HCT116 (cell line): ENCODE results near the gene TMEM59L. TPM values are rescaled to one million over a fixed set of nuclear protein-coding genes. Genes with fewer than 3 reads are reported as not detected.

ENCODE experiments used
- ATAC-seq: fragments of 200-7000 bp; cut with Tn5 transposase; 2 replicates; pipeline ENCODE4 v1.9.1; 2020; ENCODE audit warnings: mild to moderate bottlenecking, moderate library complexity
- BruUV-seq: library from RNA; stranded (reverse); fragments of 400-500 nt; replicated peaks from 2 replicates; lab custom pipeline; 2021; lab: Mats Ljungman, UMichigan
- CTCF ChIA-PET: fragments of 300-600 bp; sonication (Branson Sonifier 250); formaldehyde crosslinking; loops from one replicate; lab custom pipeline; 2021; ENCODE audit warnings: antibody characterized with exemption; lab: Charles Lee
- POLR2A ChIA-PET: fragments of 300-600, 350-600 bp; sonication (Branson Sonifier 250); formaldehyde crosslinking; loops from one replicate; lab custom pipeline; 2021; ENCODE audit warnings: antibody characterized with exemption; lab: Charles Lee
- RAD21 ChIA-PET, 2 experiments: fragments of 300-600 bp; sonication (Branson Sonifier 250); formaldehyde crosslinking; loops; one replicate each; lab custom pipeline; 2023; ENCODE audit warnings: low total read pairs in 2 of 2; ENCODE audit not compliant: uncharacterized antibody in 2 of 2, unreplicated experiment in 2 of 2, low non-redundant PET in 1 of 2; lab: Charles Lee
- DNase-seq: peaks from one replicate; pipeline ENCODE4 v3.0.0-alpha.2; 2010; ENCODE audit warnings: low read depth, low spot score
- H2AFZ ChIP-seq: fragments of 200-600 bp; shearing (Covaris generic), sonication (generic); 2 replicates; pipeline ENCODE4 v1.6.1; 2017; ENCODE audit warnings: low read depth, mixed run types, mixed read lengths, antibody characterized with exemption, low read length; ENCODE audit not compliant: poor library complexity, severe bottlenecking
- H3K27ac ChIP-seq: 2 replicates; pipeline ENCODE4 v1.5.1; 2012; ENCODE audit warnings: low read depth, low read length
- H3K27me3 ChIP-seq: fragments of 200-600 bp; sonication (generic); 2 replicates; pipeline ENCODE4 v1.6.1; 2016; ENCODE audit warnings: mixed run types, low read length, mixed read lengths; ENCODE audit not compliant: insufficient read depth
- H3K36me3 ChIP-seq, 2 experiments: fragments of 200-500 bp in 1 of 2; fragments of 200-600 bp in 1 of 2; sonication (Bioruptor generic) in 1 of 2; sonication (generic) in 1 of 2; 2 replicates each; pipeline versions ENCODE4 v1.5.1 to v1.6.1; 2014 to 2016; ENCODE audit warnings: low read length in 2 of 2, inconsistent platforms in 1 of 2, mixed read lengths in 1 of 2, mixed run types in 1 of 2; ENCODE audit not compliant: insufficient read depth in 2 of 2, control insufficient read depth in 1 of 2
- H3K4me1 ChIP-seq, 2 experiments: fragments of 200-600 bp in 1 of 2; sonication (generic) in 1 of 2; 2 replicates each; pipeline versions ENCODE4 v1.5.1 to v1.6.1; 2012 to 2017; ENCODE audit warnings: low read length in 2 of 2, inconsistent platforms in 1 of 2, mild to moderate bottlenecking in 1 of 2, mixed read lengths in 1 of 2, mixed run types in 1 of 2, moderate library complexity in 1 of 2; ENCODE audit not compliant: insufficient read depth in 2 of 2, control insufficient read depth in 1 of 2
- H3K4me2 ChIP-seq: fragments of 200-600 bp; sonication (generic); 2 replicates; pipeline ENCODE4 v1.6.1; 2017; ENCODE audit warnings: mixed run types, low read length, mixed read lengths
- H3K4me3 ChIP-seq, 2 experiments: fragments of 200-600 bp in 1 of 2; sonication (generic) in 1 of 2; replicated peaks in 1 of 2; 2 replicates each; pipeline ENCODE4 v1.5.1; 2011 to 2016; ENCODE audit warnings: low read length in 2 of 2, control low read depth in 1 of 2, low read depth in 1 of 2, mild to moderate bottlenecking in 1 of 2, mixed read lengths in 1 of 2, mixed run types in 1 of 2
- H3K79me2 ChIP-seq: fragments of 200-600 bp; sonication (generic); 2 replicates; pipeline ENCODE4 v1.6.1; 2017; ENCODE audit warnings: mild to moderate bottlenecking, mixed run types, low read length, moderate library complexity, mixed read lengths; ENCODE audit not compliant: insufficient read depth
- H3K9ac ChIP-seq: fragments of 200-600 bp; sonication (generic); 2 replicates; pipeline ENCODE4 v1.6.1; 2016; ENCODE audit warnings: low read length, mixed read lengths
- H3K9me2 ChIP-seq: fragments of 200-600 bp; sonication (generic), shearing (Covaris generic); 2 replicates; pipeline ENCODE4 v1.6.1; 2017; ENCODE audit warnings: mixed run types, mild to moderate bottlenecking, moderate library complexity; ENCODE audit not compliant: insufficient read depth
- H3K9me3 ChIP-seq, 2 experiments: fragments of 200-500 bp in 1 of 2; fragments of 200-600 bp in 1 of 2; sonication (Bioruptor generic) in 1 of 2; sonication (generic) in 1 of 2; 2 replicates each; pipeline ENCODE4 v1.6.1; 2014 to 2017; ENCODE audit warnings: low read length in 2 of 2, mixed read lengths in 2 of 2, inconsistent platforms in 1 of 2, low read depth in 1 of 2, mild to moderate bottlenecking in 1 of 2, mixed run types in 1 of 2, moderate library complexity in 1 of 2; ENCODE audit not compliant: control insufficient read depth in 1 of 2, insufficient read depth in 1 of 2
- H4K20me1 ChIP-seq: fragments of 200-600 bp; sonication (generic), shearing (Covaris generic); 2 replicates; pipeline ENCODE4 v1.6.1; 2017; ENCODE audit warnings: mixed run types, mild to moderate bottlenecking, moderate library complexity; ENCODE audit not compliant: insufficient read depth
- CEBPB ChIP-seq: IDR thresholded peaks from 2 replicates; pipeline ENCODE4 v1.6.1; 2012; ENCODE audit warnings: low read depth
- EGR1 ChIP-seq: IDR thresholded peaks from 2 replicates; pipeline ENCODE4 v1.6.1; 2012; ENCODE audit warnings: low read depth
- JUND ChIP-seq: IDR thresholded peaks from 2 replicates; pipeline ENCODE4 v1.6.1; 2012
- SIN3A ChIP-seq: IDR thresholded peaks from 2 replicates; pipeline ENCODE4 v1.6.1; 2012; ENCODE audit warnings: low read depth
- SRF ChIP-seq: IDR thresholded peaks from 2 replicates; pipeline ENCODE4 v1.6.1; 2012; ENCODE audit warnings: low read depth
- TCF7L2 ChIP-seq: IDR thresholded peaks from 2 replicates; pipeline ENCODE4 v1.7.0; 2011; ENCODE audit warnings: borderline replicate concordance, inconsistent platforms; ENCODE audit not compliant: insufficient read depth, insufficient read length; ENCODE audit errors: extremely low read depth
- ZFX ChIP-seq: fragments of 450-650 bp; IDR thresholded peaks from 2 replicates; pipeline ENCODE4 v1.6.1; 2017
- intact Hi-C: fragments of 100-400 bp; cut with micrococcal nuclease; formaldehyde crosslinking; loops from 2 replicates; pipeline ENCODE4 v1.10.0; 2022
- total RNA-seq: library from RNA; stranded (reverse); gene quantifications from one replicate; pipeline ENCODE4 v1.2.1, GENCODE V29; 2021; ENCODE audit not compliant: unreplicated experiment
- TF ChIP-seq, protein P1 (sequence below): IDR thresholded peaks from 2 replicates; pipeline ENCODE4 v1.6.1; 2012; ENCODE audit warnings: low read depth
- TF ChIP-seq, protein P2 (sequence below): IDR thresholded peaks from 2 replicates; pipeline ENCODE4 v1.6.1; 2012

The TMEM59L gene
- total RNA-seq, 1 experiment from 2014 or later, result 14.3 TPM

DNA sequence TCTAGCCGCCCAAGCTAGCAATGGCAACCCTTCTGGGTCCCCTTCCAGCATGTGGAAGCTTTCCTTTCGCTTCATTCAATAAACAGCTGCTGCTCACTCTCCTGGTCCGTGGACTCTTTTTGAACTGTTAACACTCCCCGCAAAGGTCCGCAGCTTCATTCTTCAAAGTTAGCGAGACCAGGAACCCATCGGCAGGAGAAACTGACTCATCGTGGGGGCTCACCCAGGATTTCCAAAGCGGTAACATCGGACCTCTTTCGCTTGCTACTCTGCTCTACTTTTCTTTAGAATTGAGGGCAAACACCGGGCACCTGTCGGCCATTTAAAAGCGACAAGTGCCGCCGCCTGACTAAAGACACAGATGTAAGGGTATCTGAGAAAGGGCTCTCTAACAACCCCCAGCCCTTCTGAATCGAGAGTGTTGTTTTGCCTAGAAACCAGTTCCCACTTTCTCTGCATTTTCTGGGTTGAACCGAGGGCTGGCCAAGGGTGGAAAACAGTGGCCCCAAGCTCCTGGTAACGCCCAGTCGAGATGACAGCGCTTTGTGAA, 35.2 kb upstream of the TMEM59L start (continued):
- TF ChIP-seq, protein P1, sequence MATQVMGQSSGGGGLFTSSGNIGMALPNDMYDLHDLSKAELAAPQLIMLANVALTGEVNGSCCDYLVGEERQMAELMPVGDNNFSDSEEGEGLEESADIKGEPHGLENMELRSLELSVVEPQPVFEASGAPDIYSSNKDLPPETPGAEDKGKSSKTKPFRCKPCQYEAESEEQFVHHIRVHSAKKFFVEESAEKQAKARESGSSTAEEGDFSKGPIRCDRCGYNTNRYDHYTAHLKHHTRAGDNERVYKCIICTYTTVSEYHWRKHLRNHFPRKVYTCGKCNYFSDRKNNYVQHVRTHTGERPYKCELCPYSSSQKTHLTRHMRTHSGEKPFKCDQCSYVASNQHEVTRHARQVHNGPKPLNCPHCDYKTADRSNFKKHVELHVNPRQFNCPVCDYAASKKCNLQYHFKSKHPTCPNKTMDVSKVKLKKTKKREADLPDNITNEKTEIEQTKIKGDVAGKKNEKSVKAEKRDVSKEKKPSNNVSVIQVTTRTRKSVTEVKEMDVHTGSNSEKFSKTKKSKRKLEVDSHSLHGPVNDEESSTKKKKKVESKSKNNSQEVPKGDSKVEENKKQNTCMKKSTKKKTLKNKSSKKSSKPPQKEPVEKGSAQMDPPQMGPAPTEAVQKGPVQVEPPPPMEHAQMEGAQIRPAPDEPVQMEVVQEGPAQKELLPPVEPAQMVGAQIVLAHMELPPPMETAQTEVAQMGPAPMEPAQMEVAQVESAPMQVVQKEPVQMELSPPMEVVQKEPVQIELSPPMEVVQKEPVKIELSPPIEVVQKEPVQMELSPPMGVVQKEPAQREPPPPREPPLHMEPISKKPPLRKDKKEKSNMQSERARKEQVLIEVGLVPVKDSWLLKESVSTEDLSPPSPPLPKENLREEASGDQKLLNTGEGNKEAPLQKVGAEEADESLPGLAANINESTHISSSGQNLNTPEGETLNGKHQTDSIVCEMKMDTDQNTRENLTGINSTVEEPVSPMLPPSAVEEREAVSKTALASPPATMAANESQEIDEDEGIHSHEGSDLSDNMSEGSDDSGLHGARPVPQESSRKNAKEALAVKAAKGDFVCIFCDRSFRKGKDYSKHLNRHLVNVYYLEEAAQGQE, result no peak
- TF ChIP-seq, protein P2, sequence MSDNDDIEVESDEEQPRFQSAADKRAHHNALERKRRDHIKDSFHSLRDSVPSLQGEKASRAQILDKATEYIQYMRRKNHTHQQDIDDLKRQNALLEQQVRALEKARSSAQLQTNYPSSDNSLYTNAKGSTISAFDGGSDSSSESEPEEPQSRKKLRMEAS, result no peak
- TF ChIP-seq TCF7L2 (no peak), JUND (no peak), SRF (no peak), CEBPB (no peak)

DNA sequence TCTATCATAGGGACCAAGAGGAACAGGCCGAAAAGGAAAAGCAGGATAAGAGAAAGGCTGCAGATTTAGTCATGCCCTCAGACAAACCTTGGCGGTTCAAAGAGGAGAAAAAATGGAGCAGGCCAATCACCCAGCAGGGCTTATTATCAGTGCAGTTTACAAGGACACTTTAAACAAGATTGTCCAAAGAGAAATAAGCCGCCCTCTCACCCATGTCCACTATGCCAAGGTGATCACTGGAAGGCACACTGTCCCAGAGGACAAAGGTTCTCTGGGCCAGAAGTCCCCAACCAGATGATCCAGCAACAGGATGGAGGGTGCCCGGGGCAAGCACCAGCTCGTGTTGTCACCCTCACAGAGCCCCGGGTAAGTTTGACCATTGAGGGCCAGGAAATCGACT, 32.4 kb upstream of the TMEM59L start:
- no peaks in the 10 kb centered on the region for H3K9me3 ChIP-seq
- RAD21 ChIA-PET, result no interaction called here
- TF ChIP-seq JUND, result no peak
- no peak for TF ChIP-seq EGR1
- no peak for TF ChIP-seq ZFX
- TF ChIP-seq SIN3A, result no peak
- TF ChIP-seq, all 23 proteins: peak for 0
- Histone ChIP-seq H3K27ac (no peak overlapping the region), H3K4me1 (no peaks in the 10 kb centered on the region), H3K9ac (no peak overlapping the region), H4K20me1 (peaks cover 6% of the 10 kb centered on the region; the same call in 1 of the 2 replicates), H3K36me3 (peaks cover 11 to 25% of the 10 kb centered on the region in 2 experiments; a peak in 3 of 4 replicates), H2AFZ (no peak overlapping the region), H3K9me2 (no peaks in the 10 kb centered on the region), H3K79me2 (peaks cover 3% of the 10 kb centered on the region; the same call in 1 of the 2 replicates), H3K27me3 (no peaks in the 10 kb centered on the region), H3K4me3 (no peak overlapping the region), H3K4me2 (no peak overlapping the region)
- no peak for ATAC-seq
- ChIA-PET CTCF (interaction anchor here (1.6 kb wide), 1 partner anchor 9 kb away, joined by 11 read pairs; the partner anchor contains the start of gene REX1BD), POLR2A (interaction anchor here (1.3 to 1.7 kb wide), 3 partner anchors 9 to 23 kb away, joined by 3 to 4 read pairs (median 4); partner anchors contain the start of genes KXD1 and UBA52)
- DNase-seq, result no peak
- no TSS peak for BruUV-seq
- intact Hi-C loops, result no loop called here
